HL-60 (cell line): ENCODE data around the gene CCSER1.

Experiments used
- DNase-seq, 2 experiments: peaks; one replicate each; pipeline ENCODE4 v3.0.0-alpha.2; 2010 to 2020; ENCODE audit warnings: low read depth in 1 of 2, low spot score in 1 of 2
- H3K27ac ChIP-seq: fragments of 250-450 bp; sonication (Bioruptor Pico); replicated peaks from 2 replicates; pipeline ENCODE4 v1.5.1; 2020; ENCODE audit warnings: mild to moderate bottlenecking, moderate library complexity
- H3K27me3 ChIP-seq: fragments of 250-450 bp; sonication (Bioruptor Pico); 2 replicates; pipeline ENCODE4 v1.5.1; 2021; ENCODE audit warnings: mild to moderate bottlenecking, moderate library complexity; ENCODE audit not compliant: insufficient read depth, poor library complexity, severe bottlenecking
- H3K4me3 ChIP-seq: replicated peaks from 2 replicates; pipeline ENCODE4 v1.5.1; 2011; ENCODE audit warnings: mild to moderate bottlenecking, control low read depth, low read length; ENCODE audit not compliant: insufficient read depth
- GABPA ChIP-seq: IDR thresholded peaks from 2 replicates; pipeline ENCODE4 v1.6.1; 2012; ENCODE audit warnings: low read depth
- POLR2AphosphoS5 ChIP-seq: IDR thresholded peaks from 2 replicates; pipeline ENCODE4 v1.6.1; 2012; ENCODE audit warnings: low read depth
- REST ChIP-seq: IDR thresholded peaks from 2 replicates; pipeline ENCODE4 v1.6.1; 2012; ENCODE audit warnings: low read depth; ENCODE audit not compliant: insufficient replicate concordance
- SPI1 ChIP-seq: IDR thresholded peaks from 2 replicates; pipeline ENCODE4 v1.6.1; 2012; ENCODE audit warnings: low read depth, mild to moderate bottlenecking, borderline replicate concordance
- TF ChIP-seq, protein P1 (sequence below): IDR thresholded peaks from one replicate; pipeline ENCODE4 v1.5.1; 2011; ENCODE audit warnings: low read length, control low read depth, inconsistent platforms; ENCODE audit not compliant: insufficient read depth

CCSER1 gene

GRCh38 chr4:90103991-90104390 is 23.2 kb upstream of the CCSER1 start:
- Histone ChIP-seq H3K27ac (no peak overlapping the region), H3K27me3 (no peaks in the 10 kb centered on the region), H3K4me3 (no peak overlapping the region)
- TF ChIP-seq REST: no peak
- no peak for TF ChIP-seq SPI1
- TF ChIP-seq POLR2AphosphoS5: no peak
- TF ChIP-seq, protein P1, sequence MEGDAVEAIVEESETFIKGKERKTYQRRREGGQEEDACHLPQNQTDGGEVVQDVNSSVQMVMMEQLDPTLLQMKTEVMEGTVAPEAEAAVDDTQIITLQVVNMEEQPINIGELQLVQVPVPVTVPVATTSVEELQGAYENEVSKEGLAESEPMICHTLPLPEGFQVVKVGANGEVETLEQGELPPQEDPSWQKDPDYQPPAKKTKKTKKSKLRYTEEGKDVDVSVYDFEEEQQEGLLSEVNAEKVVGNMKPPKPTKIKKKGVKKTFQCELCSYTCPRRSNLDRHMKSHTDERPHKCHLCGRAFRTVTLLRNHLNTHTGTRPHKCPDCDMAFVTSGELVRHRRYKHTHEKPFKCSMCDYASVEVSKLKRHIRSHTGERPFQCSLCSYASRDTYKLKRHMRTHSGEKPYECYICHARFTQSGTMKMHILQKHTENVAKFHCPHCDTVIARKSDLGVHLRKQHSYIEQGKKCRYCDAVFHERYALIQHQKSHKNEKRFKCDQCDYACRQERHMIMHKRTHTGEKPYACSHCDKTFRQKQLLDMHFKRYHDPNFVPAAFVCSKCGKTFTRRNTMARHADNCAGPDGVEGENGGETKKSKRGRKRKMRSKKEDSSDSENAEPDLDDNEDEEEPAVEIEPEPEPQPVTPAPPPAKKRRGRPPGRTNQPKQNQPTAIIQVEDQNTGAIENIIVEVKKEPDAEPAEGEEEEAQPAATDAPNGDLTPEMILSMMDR: no peak
- no peak for TF ChIP-seq GABPA
- no peak for DNase-seq

- no peak overlapping the region for H3K27ac ChIP-seq
- TF ChIP-seq, protein P1: no peak
- no peak for TF ChIP-seq REST
- DNase-seq: no peak
- H3K27me3 ChIP-seq: no peaks in the 10 kb centered on the region
- no peak overlapping the region for H3K4me3 ChIP-seq
Observed at GRCh38 chr4:90105274-90105673, 21.9 kb upstream of the CCSER1 start.

- no peak for DNase-seq
- no peak overlapping the region for H3K27ac ChIP-seq
- H3K27me3 ChIP-seq: no peaks in the 10 kb centered on the region
- TF ChIP-seq REST: no peak
- no peak for TF ChIP-seq SPI1
- no peak for TF ChIP-seq POLR2AphosphoS5
- TF ChIP-seq, protein P1: no peak
- no peak for TF ChIP-seq GABPA
- H3K4me3 ChIP-seq: no peak overlapping the region
Observed at GRCh38 chr4:90112715-90113114, 14.5 kb upstream of the CCSER1 start.
